HG03457 (cell line): ENCODE results near the gene SIGMAR1.
A peak's percentile ranks its signal among the peaks of the same experiment; 100 is the strongest.

Experiments
- ATAC-seq: cut with Tn5 transposase; IDR thresholded peaks from one replicate; pipeline ENCODE4 v1.9.1; 2021; ENCODE audit warnings: moderate number of reproducible peaks; ENCODE audit not compliant: unreplicated experiment

The SIGMAR1 gene

GRCh38 chr9:34633166-34633565 is 4.4 kb downstream of the SIGMAR1 start:
- ATAC-seq = no peak

- ATAC-seq = no peak
These were observed 7.0 kb downstream of the SIGMAR1 start for GRCh38 chr9:34630402-34631154.

GRCh38 chr9:34629491-34629808 is 8.1 kb downstream of the SIGMAR1 start:
- no peak for ATAC-seq

GRCh38 chr9:34628656-34629490 is 8.7 kb downstream of the SIGMAR1 start, which contains the start of gene ARID3C:
TSS of gene ARID3C (minus strand) at chr9:34629066. CDS start at chr9:34628014, 1,052 bp downstream.
- no peak for ATAC-seq

GRCh38 chr9:34627716-34628655 is 9.6 kb downstream of the SIGMAR1 start:
- ATAC-seq = no peak

- ATAC-seq = no peak
These were observed 12.5 kb downstream of the SIGMAR1 start for GRCh38 chr9:34625186-34625486.

GRCh38 chr9:34624475-34625185 is 13.0 kb downstream of the SIGMAR1 start:
- no peak for ATAC-seq

- ATAC-seq = no peak
These were observed 14.0 kb downstream of the SIGMAR1 start for GRCh38 chr9:34623374-34624235.

GRCh38 chr9:34620061-34620994 is 17.3 kb downstream of the SIGMAR1 start, which contains the start of gene DCTN3:
TSS of gene DCTN3 (minus strand) at chr9:34620495. CDS start at chr9:34620464, 31 bp downstream.
- ATAC-seq = peak; percentile 96

- ATAC-seq = no peak
These were observed 22.5 kb downstream of the SIGMAR1 start for GRCh38 chr9:34615132-34615531.

GRCh38 chr9:34612788-34613390 is 24.7 kb downstream of the SIGMAR1 start:
- ATAC-seq = no peak

GRCh38 chr9:34611811-34612787 is 25.5 kb downstream of the SIGMAR1 start, which contains the start of gene RPP25L:
TSS of gene RPP25L (minus strand) at chr9:34612097. CDS start at chr9:34611296, 801 bp downstream.
- peak; percentile 64 for ATAC-seq

GRCh38 chr9:34611251-34611810 is 26.3 kb downstream of the SIGMAR1 start:
- ATAC-seq = no peak

GRCh38 chr9:34610434-34611206 is 27.0 kb downstream of the SIGMAR1 start:
- no peak for ATAC-seq

- ATAC-seq = no peak
These were observed 30.3 kb downstream of the SIGMAR1 start for GRCh38 chr9:34607331-34607730.

- ATAC-seq = no peak
These were observed 30.7 kb downstream of the SIGMAR1 start for GRCh38 chr9:34606905-34607304.
